Ectodermal cell (in vitro differentiated cells): ENCODE measurements around the gene XRCC5.

Experiments used
- H3K27ac ChIP-seq: 2 replicates; pipeline ENCODE4 v1.7.0; 2013; ENCODE audit warnings: mild to moderate bottlenecking, low read depth, low read length; ENCODE audit not compliant: insufficient read depth, poor library complexity, severe bottlenecking
- H3K27me3 ChIP-seq: 2 replicates; pipeline ENCODE4 v1.7.0; 2013; ENCODE audit warnings: mild to moderate bottlenecking, low read length; ENCODE audit not compliant: insufficient read depth, control insufficient read depth, poor library complexity, severe bottlenecking
- H3K36me3 ChIP-seq: one replicate; pipeline ENCODE4 v1.7.0; 2013; ENCODE audit warnings: low read length; ENCODE audit not compliant: control insufficient read depth, insufficient read depth
- H3K4me1 ChIP-seq: one replicate; pipeline ENCODE4 v1.7.0; 2013; ENCODE audit warnings: low read length; ENCODE audit not compliant: control insufficient read depth, insufficient read depth
- H3K4me3 ChIP-seq: 2 replicates; pipeline ENCODE4 v1.7.0; 2013; ENCODE audit warnings: low read depth, low read length, control low read depth; ENCODE audit not compliant: insufficient read depth
- H3K9me3 ChIP-seq: 2 replicates; pipeline ENCODE4 v1.7.0; 2013; ENCODE audit warnings: mild to moderate bottlenecking, low read length, moderate library complexity; ENCODE audit not compliant: control insufficient read depth
- WGBS, 2 experiments: methylation state at CpG; one replicate each; pipeline ENCODE4 v1.1.7; 2013; ENCODE audit warnings: missing lambda C conversion rate in 2 of 2; 5-methylcytosine and 5-hydroxymethylcytosine counted together

Gene XRCC5

DNA sequence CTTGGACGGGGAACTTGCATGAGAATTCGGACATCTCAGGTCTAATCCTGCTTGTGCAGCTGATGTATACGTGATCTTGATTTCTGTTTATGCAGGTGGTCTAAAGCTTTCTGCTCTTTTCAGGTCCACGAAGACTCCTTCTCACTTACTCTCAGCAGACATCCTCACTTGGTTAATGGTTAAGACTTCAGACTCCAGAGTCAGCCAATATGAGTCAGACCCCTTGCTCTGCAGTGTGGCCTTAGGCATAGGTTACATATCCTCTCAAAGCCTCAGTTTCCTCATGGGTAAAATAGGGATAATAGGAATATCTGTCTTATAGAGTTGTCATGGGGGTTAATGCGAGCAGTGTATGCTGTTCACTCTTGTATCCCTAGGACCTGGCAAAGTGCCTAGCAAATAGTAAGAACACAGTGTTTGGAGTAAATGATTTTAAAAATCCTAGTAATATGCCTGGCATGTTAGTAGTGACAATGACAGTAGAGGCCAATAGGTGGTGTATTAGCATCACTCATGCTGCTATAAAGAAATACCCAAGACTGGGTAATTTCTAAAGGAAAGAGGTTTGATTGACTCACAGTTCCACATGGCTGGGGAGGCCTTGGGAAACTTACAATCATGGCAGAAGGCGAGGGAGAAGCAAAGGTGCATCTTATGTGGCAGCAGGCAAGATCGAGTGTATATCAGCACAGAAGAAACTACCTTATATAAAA is 42.3 kb downstream of the XRCC5 start:
- 93 to 98% methylated on average over 7 of the region's 7 CpGs for WGBS, 2 experiments
- H3K4me3 ChIP-seq, result no peak overlapping the region

DNA sequence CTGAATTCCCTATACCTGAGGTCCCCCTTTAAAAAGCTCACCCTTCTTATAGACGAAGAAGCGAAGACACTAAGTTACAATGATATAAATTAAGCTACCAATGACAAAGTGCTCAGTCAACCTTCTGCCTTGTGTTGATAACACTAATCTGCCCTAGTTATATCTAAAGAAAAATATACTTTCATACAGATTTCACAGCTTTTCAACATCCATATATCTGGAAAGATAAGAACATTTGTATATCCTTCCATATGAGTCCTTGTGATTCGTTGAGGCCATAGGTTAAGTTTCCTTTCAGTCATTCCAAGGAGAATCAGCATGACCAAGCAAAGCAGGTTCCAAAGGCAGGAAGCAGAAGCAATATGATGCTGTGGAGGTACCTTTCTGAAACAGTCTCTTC is 46.8 kb downstream of the XRCC5 start:
- H3K9me3 ChIP-seq, result no peaks in the 10 kb centered on the region
- H3K27me3 ChIP-seq, result no peaks in the 10 kb centered on the region
- no peak overlapping the region for H3K4me3 ChIP-seq
- no peaks in the 10 kb centered on the region for H3K4me1 ChIP-seq
- H3K36me3 ChIP-seq, result peaks cover 50% of the 10 kb centered on the region
- WGBS, 2 experiments, result 94 to 96% methylated on average over 3 of the region's 3 CpGs
- no peak overlapping the region for H3K27ac ChIP-seq

More for the DNA sequence above, 42.3 kb downstream of the XRCC5 start:
- Histone ChIP-seq H3K4me1 (no peaks in the 10 kb centered on the region), H3K36me3 (peaks cover 59% of the 10 kb centered on the region), H3K27ac (no peak overlapping the region), H3K9me3 (no peaks in the 10 kb centered on the region), H3K27me3 (no peaks in the 10 kb centered on the region)

DNA sequence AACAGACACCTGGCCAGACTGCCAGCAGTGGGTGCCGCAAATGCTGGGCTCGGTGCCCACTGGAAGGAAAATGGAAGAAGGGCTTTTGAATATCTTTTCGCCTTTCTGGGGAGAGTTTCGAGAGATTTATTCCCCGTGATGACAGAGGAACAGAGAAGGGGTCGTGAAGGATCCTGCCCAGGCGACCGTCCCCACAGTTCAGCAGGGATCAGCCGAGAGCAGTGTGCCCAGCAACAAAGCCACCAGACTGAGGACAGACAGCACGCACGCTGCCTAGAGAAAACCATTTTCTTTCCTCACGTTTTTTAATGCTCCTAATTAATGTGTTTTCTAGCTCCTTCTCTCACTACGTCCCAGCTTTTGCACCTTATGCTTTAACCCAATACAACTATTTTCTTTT is 47.7 kb downstream of the XRCC5 start:
- WGBS, 2 experiments, result 94 to 95% methylated on average over 13 of the region's 13 CpGs
- Histone ChIP-seq H3K27me3 (no peaks in the 10 kb centered on the region), H3K36me3 (peaks cover 51% of the 10 kb centered on the region), H3K27ac (peak overlapping the region; percentile 1), H3K4me1 (no peaks in the 10 kb centered on the region), H3K4me3 (no peak overlapping the region), H3K9me3 (no peaks in the 10 kb centered on the region)

DNA sequence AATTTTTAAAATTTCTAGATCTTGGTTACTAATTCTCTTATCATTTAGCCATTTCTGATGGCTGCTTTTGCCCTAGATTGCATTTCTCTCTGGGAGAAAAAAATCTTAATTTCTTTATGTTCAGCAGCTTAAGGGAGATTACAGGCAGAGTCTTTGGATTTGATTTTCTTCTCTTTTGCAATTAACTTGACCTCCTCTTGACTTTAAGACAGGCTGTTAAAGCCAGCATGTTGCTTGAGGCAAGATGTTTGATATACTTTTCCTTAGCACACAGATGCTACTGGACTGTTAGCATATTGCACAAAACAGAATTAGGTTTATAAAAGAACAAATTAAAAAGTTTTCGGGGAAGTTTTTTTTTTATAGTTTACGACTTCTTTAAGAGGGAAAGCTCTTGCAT is 50.0 kb downstream of the XRCC5 start:
- 94 to 100% methylated on average over 2 of the region's 2 CpGs for WGBS, 2 experiments
- Histone ChIP-seq H3K4me1 (no peaks in the 10 kb centered on the region), H3K27me3 (no peaks in the 10 kb centered on the region), H3K36me3 (peaks cover 53% of the 10 kb centered on the region), H3K4me3 (no peak overlapping the region), H3K27ac (no peak overlapping the region), H3K9me3 (no peaks in the 10 kb centered on the region)

DNA sequence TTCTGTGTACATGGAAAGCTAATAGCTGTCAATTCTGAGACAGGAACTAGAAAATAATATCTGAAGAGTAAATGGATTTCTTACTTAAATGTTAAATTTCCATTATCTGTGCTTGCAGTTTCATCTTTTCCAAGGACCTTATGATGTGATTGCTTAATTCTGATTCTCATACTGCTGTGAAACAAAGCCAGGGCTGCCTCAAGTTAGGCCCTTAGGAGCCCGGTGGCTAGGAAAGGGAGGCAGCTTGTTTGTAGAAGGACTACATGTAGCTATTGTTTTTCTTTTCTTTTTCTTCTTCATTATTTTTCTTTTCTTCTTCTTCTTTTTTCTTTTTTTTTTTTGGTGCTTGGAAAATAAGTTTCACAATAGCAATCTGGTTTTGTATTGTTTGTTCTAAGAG is 50.5 kb downstream of the XRCC5 start:
- WGBS, 2 experiments, result 88 to 100% methylated on average over 1 of the region's 1 CpG
- H3K9me3 ChIP-seq, result no peaks in the 10 kb centered on the region
- H3K4me1 ChIP-seq, result no peaks in the 10 kb centered on the region
- peaks cover 53% of the 10 kb centered on the region for H3K36me3 ChIP-seq
- no peak overlapping the region for H3K27ac ChIP-seq
- no peak overlapping the region for H3K4me3 ChIP-seq
- no peaks in the 10 kb centered on the region for H3K27me3 ChIP-seq

DNA sequence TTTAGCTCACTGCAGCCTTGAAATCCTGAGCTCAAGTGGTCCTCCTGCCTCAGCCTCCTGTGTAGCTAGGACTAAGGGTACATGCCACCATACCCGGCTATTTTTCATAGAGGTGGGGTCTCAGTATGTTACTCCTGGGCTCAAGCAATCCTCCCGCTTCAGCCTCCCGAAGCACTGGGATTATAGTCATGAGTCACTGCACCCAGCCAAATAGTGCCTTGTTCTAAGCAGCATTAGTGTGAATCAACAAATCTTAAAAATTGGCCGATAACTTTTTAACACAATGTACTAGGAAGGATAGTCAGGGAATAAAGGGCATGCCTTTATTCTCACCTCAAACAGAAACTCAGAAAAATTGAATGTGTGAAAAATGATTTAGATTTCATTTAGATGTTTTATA is 51.6 kb downstream of the XRCC5 start:
- no peaks in the 10 kb centered on the region for H3K4me1 ChIP-seq
- H3K36me3 ChIP-seq, result peaks cover 49% of the 10 kb centered on the region
- no peaks in the 10 kb centered on the region for H3K27me3 ChIP-seq
- H3K4me3 ChIP-seq, result no peak overlapping the region
- no peak overlapping the region for H3K27ac ChIP-seq
- H3K9me3 ChIP-seq, result no peaks in the 10 kb centered on the region
- 85 to 94% methylated on average over 3 to 4 of the region's 4 CpGs for WGBS, 2 experiments

DNA sequence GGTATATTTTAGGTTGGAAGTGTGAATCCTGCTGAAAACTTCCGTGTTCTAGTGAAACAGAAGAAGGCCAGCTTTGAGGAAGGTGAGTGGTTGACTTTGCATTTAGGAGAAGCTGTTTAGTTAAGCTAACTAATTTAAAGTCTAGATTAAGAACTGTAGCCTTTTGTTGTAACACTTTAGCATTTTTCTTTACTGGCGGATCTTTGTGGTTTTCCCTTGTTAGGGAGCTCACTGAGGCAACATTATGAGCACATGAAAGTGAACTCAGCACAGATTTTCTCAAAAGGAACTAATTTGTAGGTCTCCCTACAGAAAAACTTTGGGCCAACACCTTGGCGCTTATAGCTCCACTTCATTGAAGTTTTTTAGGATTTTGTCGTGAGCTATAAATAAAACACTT is 52.8 kb downstream of the XRCC5 start:
- no peaks in the 10 kb centered on the region for H3K9me3 ChIP-seq
- 92 to 98% methylated on average over 4 of the region's 4 CpGs for WGBS, 2 experiments
- H3K4me1 ChIP-seq, result no peaks in the 10 kb centered on the region
- H3K27ac ChIP-seq, result no peak overlapping the region
- peaks cover 40% of the 10 kb centered on the region for H3K36me3 ChIP-seq
- H3K4me3 ChIP-seq, result no peak overlapping the region
- H3K27me3 ChIP-seq, result no peaks in the 10 kb centered on the region

DNA sequence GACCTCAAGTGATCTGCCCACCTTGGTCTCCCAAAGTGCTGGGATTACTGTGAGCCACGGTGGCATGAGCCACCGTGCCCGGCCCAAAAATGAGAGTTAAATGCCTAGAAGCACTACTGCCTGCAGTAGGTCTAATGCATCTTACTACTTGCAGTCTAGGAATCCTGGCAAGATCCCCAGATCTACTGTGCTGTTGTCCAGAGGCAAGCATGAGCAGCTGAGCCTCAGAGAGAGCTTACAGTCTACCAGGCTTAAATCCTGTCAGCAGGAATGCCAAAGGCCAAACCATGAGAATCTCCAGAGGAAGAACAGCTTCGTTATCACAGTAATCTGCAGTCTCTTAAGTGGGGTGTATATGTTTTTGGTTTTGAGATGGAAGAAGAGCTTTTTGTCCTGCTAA is 54.4 kb downstream of the XRCC5 start:
- H3K4me3 ChIP-seq, result no peak overlapping the region
- H3K9me3 ChIP-seq, result no peaks in the 10 kb centered on the region
- no peaks in the 10 kb centered on the region for H3K27me3 ChIP-seq
- H3K27ac ChIP-seq, result no peak overlapping the region
- no peaks in the 10 kb centered on the region for H3K4me1 ChIP-seq
- WGBS, 2 experiments, result 95 to 96% methylated on average over 4 of the region's 4 CpGs
- peaks cover 45% of the 10 kb centered on the region for H3K36me3 ChIP-seq

DNA sequence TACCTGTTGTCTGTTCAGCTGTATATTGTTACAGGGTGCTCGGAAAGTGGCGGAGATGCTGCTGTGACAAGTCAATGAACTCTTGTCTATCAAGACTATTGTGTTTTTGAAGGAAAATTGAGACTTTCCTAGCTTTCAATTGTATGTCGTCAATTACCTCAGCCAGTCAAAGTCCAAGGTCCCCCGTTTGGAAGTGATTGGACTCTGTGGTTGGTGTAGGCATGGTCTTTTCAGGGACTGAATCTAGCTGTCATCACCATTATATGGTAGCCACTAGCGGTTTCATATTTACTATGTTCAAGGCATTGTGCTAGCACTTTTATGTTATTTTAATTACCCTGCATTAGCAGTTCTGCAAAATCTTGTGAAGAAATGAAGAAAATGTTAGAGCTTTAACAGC is 54.9 kb downstream of the XRCC5 start:
- peaks cover 51% of the 10 kb centered on the region for H3K36me3 ChIP-seq
- H3K4me3 ChIP-seq, result no peak overlapping the region
- WGBS, 2 experiments, result 95 to 98% methylated on average over 4 to 5 of the region's 5 CpGs
- no peak overlapping the region for H3K27ac ChIP-seq
- H3K27me3 ChIP-seq, result no peaks in the 10 kb centered on the region
- H3K9me3 ChIP-seq, result no peaks in the 10 kb centered on the region
- no peaks in the 10 kb centered on the region for H3K4me1 ChIP-seq

DNA sequence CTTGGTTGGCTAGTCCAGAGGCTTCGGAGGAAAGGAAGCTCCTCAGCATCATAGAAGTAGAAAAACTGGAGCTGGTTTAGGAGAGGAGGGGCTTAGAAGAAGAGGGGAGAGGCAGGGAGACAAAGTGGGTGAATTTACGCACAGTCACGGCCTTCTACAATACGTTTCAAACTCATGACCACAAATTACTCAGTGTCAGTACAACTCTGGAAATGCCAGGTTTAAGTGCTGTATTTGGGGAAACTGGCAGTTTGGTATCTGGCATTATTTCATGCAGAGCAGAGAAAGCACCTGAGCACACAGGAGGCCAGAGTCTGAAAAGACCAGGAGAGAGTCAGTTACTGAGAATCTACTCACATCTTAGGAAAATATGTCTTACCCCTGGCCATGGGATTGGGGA is 55.4 kb downstream of the XRCC5 start:
- no peaks in the 10 kb centered on the region for H3K4me1 ChIP-seq
- peaks cover 53% of the 10 kb centered on the region for H3K36me3 ChIP-seq
- 95 to 98% methylated on average over 4 of the region's 4 CpGs for whole genome bisulfite sequencing, 2 experiments

DNA sequence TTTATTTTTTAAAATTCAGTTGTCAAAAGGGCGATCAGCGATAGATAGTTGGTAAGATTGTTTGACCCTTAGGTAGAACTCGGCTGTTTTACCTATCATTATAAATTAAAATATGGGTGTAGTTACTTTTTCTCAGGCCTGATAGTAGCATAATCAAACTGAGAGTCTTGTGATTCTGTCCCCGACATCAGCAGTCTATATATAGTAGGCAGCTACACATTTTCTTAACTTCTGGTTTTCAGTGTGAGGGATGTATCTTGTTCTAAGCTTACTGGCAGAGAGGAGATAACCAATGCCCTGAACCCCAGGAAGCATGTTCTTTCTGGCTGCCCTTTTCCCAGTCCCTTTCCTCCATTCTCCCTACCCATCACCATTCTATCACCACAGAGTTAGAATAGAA is 56.6 kb downstream of the XRCC5 start:
- WGBS, 2 experiments, result 97 to 100% methylated on average over 3 to 4 of the region's 4 CpGs
- Histone ChIP-seq H3K27ac (no peak overlapping the region), H3K4me3 (no peak overlapping the region), H3K9me3 (no peaks in the 10 kb centered on the region), H3K4me1 (no peaks in the 10 kb centered on the region), H3K27me3 (no peaks in the 10 kb centered on the region), H3K36me3 (peaks cover 49% of the 10 kb centered on the region)

More for the DNA sequence above, 55.4 kb downstream of the XRCC5 start:
- H3K9me3 ChIP-seq, result no peaks in the 10 kb centered on the region
- no peak overlapping the region for H3K4me3 ChIP-seq
- H3K27me3 ChIP-seq, result no peaks in the 10 kb centered on the region
- no peak overlapping the region for H3K27ac ChIP-seq
